HepG2 (cell line): ENCODE results near the gene NPAS2. TPM values are rescaled to one million over a fixed set of nuclear protein-coding genes. Genes with fewer than 3 reads are reported as not detected.

Experiments
- ATAC-seq: fragments of 200-7000 bp; cut with Tn5 transposase; 3 replicates; pipeline ENCODE4 v1.9.1; 2020; ENCODE audit warnings: mild to moderate bottlenecking, moderate library complexity
- BruUV-seq: library from RNA; stranded (reverse); fragments of 400-500 nt; replicated peaks from 2 replicates; lab custom pipeline; 2021; lab: Mats Ljungman, UMichigan
- CTCF ChIA-PET: fragments of 300-600 bp; formaldehyde crosslinking; extraction: SDS; loops from one replicate; lab custom pipeline; 2021; ENCODE audit warnings: low total read pairs, inconsistent platforms, low intra/inter-chr PET ratio; lab: Yijun Ruan, JAX
- POLR2A ChIA-PET: fragments of 350-600 bp; sonication (Branson Sonifier 250); formaldehyde crosslinking; loops from one replicate; lab custom pipeline; 2020; ENCODE audit warnings: antibody characterized with exemption, inconsistent platforms; lab: Yijun Ruan, JAX
- DNase-seq: peaks from one replicate; pipeline ENCODE4 v3.0.0-alpha.2; 2015; ENCODE audit warnings: low spot score
- FAIRE-seq: peaks from 3 replicates; lab custom pipeline; 2011; peaks lifted over from hg19 to GRCh38; lab: Jason Lieb, UNC
- H2AFZ ChIP-seq: one replicate; pipeline ENCODE4 v1.6.1; 2011; ENCODE audit warnings: low read length, inconsistent platforms
- H3K27ac ChIP-seq: fragments of 300-600 bp; 3 replicates; pipeline ENCODE4 v1.8.0; 2011; ENCODE audit warnings: mixed run types, mild to moderate bottlenecking, mixed read lengths, low read length, inconsistent platforms; ENCODE audit not compliant: insufficient read depth; ENCODE audit errors: extremely low read length
- H3K27me3 ChIP-seq, 2 experiments: fragments of 200-600 bp in 1 of 2; 2 replicates in 1 of 2; 3 replicates in 1 of 2; pipeline versions ENCODE4 v1.6.0 to v1.8.0; 2011; ENCODE audit warnings: low read length in 2 of 2, mild to moderate bottlenecking in 2 of 2, moderate library complexity in 2 of 2, inconsistent platforms in 1 of 2; ENCODE audit not compliant: insufficient read depth in 2 of 2, control insufficient read depth in 1 of 2
- H3K36me3 ChIP-seq, 2 experiments: fragments of 200-600 bp in 1 of 2; replicated peaks in 1 of 2; 2 replicates in 1 of 2; 3 replicates in 1 of 2; pipeline versions ENCODE4 v1.5.1 to v1.8.0; 2011; ENCODE audit warnings: low read length in 2 of 2, inconsistent platforms in 1 of 2; ENCODE audit not compliant: insufficient read depth in 2 of 2, control insufficient read depth in 1 of 2
- H3K4me1 ChIP-seq: 2 replicates; pipeline ENCODE4 v1.5.1; 2012; ENCODE audit warnings: low read length, inconsistent platforms; ENCODE audit not compliant: insufficient read depth
- H3K4me2 ChIP-seq: 2 replicates; pipeline ENCODE4 v1.6.0; 2011; ENCODE audit warnings: low read depth, low read length, inconsistent platforms
- H3K4me3 ChIP-seq, 3 experiments: fragments of 200-600 bp in 1 of 3; sonication (generic), shearing (Covaris generic) in 1 of 3; replicated peaks in 1 of 3; 2 replicates each; pipeline ENCODE4 v1.5.1; 2011 to 2016; ENCODE audit warnings: low read length in 3 of 3, inconsistent platforms in 2 of 3, low read depth in 2 of 3, mild to moderate bottlenecking in 2 of 3, control low read depth in 1 of 3, mixed read lengths in 1 of 3; ENCODE audit not compliant: insufficient read depth in 1 of 3
- H3K79me2 ChIP-seq: one replicate; pipeline ENCODE4 v1.6.1; 2011; ENCODE audit warnings: low read length, inconsistent platforms; ENCODE audit not compliant: insufficient read depth
- H3K9ac ChIP-seq: 2 replicates; pipeline ENCODE4 v1.6.0; 2011; ENCODE audit warnings: mild to moderate bottlenecking, low read depth, low read length, inconsistent platforms; ENCODE audit not compliant: insufficient read depth
- H3K9me3 ChIP-seq: 2 replicates; pipeline ENCODE4 v1.5.1; 2012; ENCODE audit warnings: mild to moderate bottlenecking, low read length
- H4K20me1 ChIP-seq: 2 replicates; pipeline ENCODE4 v1.6.0; 2011; ENCODE audit warnings: inconsistent platforms, mild to moderate bottlenecking, low read length, moderate library complexity; ENCODE audit not compliant: insufficient read depth
- AHR ChIP-seq: IDR thresholded peaks from 2 replicates; pipeline ENCODE4 v1.6.1; 2018; ENCODE audit warnings: missing genetic modification reagents, missing compliant biosample characterization
- PHF21A ChIP-seq: sonication (generic); formaldehyde crosslinking; IDR thresholded peaks from 2 replicates; pipeline ENCODE4 v1.5.0; 2020; ENCODE audit warnings: mild to moderate bottlenecking, missing genetic modification reagents
- POLR2A ChIP-seq, 2 experiments: IDR thresholded peaks; 2 replicates each; pipeline ENCODE4 v1.6.1; 2011; ENCODE audit warnings: low read depth in 2 of 2, low read length in 2 of 2, mild to moderate bottlenecking in 1 of 2, moderate library complexity in 1 of 2; ENCODE audit not compliant: insufficient read depth in 1 of 2
- TGIF2 ChIP-seq: IDR thresholded peaks from 2 replicates; pipeline ENCODE4 v1.6.1; 2016; ENCODE audit warnings: control low read depth, missing compliant biosample characterization
- WGBS: methylation state at CpG from one replicate; pipeline ENCODE4 v1.1.6; 2017; ENCODE audit warnings: low lambda C conversion rate; 5-methylcytosine and 5-hydroxymethylcytosine counted together
- in situ Hi-C: cut with HindIII; loops from 2 replicates; pipeline ENCODE4 v1.10.0; 2017; ENCODE audit warnings: low pct_unique_long_range_greater_than_20kb; ENCODE audit not compliant: extremely low pct_ligation_motif_present
- intact Hi-C: fragments of 100-400 bp; cut with micrococcal nuclease; formaldehyde crosslinking; loops from one replicate; pipeline ENCODE4 v1.10.0; 2022; ENCODE audit not compliant: unreplicated experiment
- polyA plus RNA-seq, 8 experiments: library from polyadenylated mRNA; depleted of rRNA in 3 of 8; stranded (reverse) in 7 of 8; unstranded in 1 of 8; fragments of >200 nt; fragmentation: Illumina TruSeq in 4 of 8; extraction: Trizol in 4 of 8; gene quantifications; 2 replicates each; pipeline versions ENCODE4 v1.2.1 to v1.2.3, GENCODE V29; 2011 to 2016; ENCODE audit warnings: low read depth in 4 of 8, missing spikeins in 1 of 8, mixed read lengths in 1 of 8; ENCODE audit not compliant: insufficient read depth in 1 of 8
- total RNA-seq, 5 experiments: library from RNA; depleted of rRNA; stranded (reverse); fragments of >200 nt; fragmentation: Illumina TruSeq; extraction: Trizol; gene quantifications; 2 replicates each; pipeline ENCODE4 v1.2.3, GENCODE V29; 2016; ENCODE audit warnings: low read depth in 1 of 5
- TF ChIP-seq, protein P1 (sequence below): sonication (generic); formaldehyde crosslinking; IDR thresholded peaks from 2 replicates; pipeline ENCODE4 v1.4.0; 2020; ENCODE audit warnings: mild to moderate bottlenecking, missing genetic modification reagents
- TF ChIP-seq, protein P2 (sequence below): IDR thresholded peaks from 2 replicates; pipeline ENCODE4 v1.6.1; 2016
- TF ChIP-seq, protein P3 (sequence below), 2 experiments: IDR thresholded peaks; 2 replicates each; pipeline ENCODE4 v1.6.1; 2011 to 2012; ENCODE audit warnings: low read length in 2 of 2, borderline replicate concordance in 1 of 2, low read depth in 1 of 2, mild to moderate bottlenecking in 1 of 2, moderate library complexity in 1 of 2

Gene NPAS2
- total and polyA plus RNA-seq, 2 of the 13 experiments (the other 11 are each of a cell fraction or from before 2014, with no cell fraction given): 14.8 to 37.5 TPM

DNA sequence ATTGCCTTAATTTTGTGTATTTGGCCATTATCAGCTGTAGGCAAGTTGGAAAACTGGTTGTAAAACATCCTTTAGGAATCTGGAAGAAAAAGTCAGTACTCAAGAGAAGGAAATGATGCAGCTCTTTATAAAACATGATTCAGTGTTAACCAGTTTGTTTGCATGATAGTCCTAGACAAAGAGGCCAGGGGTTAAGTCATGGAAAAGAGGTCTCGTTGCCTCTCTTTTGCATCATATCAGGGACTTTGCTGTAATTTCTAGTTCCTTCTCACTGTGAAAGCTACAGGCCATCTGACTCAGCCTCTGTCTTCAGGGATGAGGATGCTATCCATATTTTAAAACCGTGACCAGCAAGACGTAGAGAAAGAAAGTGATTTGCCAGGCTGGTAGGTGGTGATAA lies 38.0 kb downstream of the NPAS2 start:
- Histone ChIP-seq H3K79me2 (peaks cover 81% of the 10 kb centered on the region), H3K36me3 (0 out of 5 replicates have a peak, but pooled peaks cover 0 to 5% of the 10 kb centered on the region in 2 experiments), H2AFZ (no peak overlapping the region), H4K20me1 (peaks cover 9% of the 10 kb centered on the region; the same call in 1 of the 2 replicates), H3K4me2 (no peak overlapping the region), H3K9ac (no peak overlapping the region), H3K27ac (no peak overlapping the region), H3K27me3 (no peaks in the 10 kb centered on the region), H3K9me3 (no peaks in the 10 kb centered on the region), H3K4me1 (peaks cover 43% of the 10 kb centered on the region), H3K4me3 (no peak overlapping the region)
- CTCF ChIA-PET: no interaction called here
- FAIRE-seq: no peak
- in situ Hi-C loops: no loop called here
- intact Hi-C loops: no loop called here
- no TSS peak for BruUV-seq
- 96% methylated on average over 3 of the region's 3 CpGs for WGBS
- no peak for ATAC-seq
- DNase-seq: no peak
- POLR2A ChIA-PET: no interaction called here
- no peak for TF ChIP-seq AHR (CRISPR knock-in tag)
- TF ChIP-seq, protein P1, sequence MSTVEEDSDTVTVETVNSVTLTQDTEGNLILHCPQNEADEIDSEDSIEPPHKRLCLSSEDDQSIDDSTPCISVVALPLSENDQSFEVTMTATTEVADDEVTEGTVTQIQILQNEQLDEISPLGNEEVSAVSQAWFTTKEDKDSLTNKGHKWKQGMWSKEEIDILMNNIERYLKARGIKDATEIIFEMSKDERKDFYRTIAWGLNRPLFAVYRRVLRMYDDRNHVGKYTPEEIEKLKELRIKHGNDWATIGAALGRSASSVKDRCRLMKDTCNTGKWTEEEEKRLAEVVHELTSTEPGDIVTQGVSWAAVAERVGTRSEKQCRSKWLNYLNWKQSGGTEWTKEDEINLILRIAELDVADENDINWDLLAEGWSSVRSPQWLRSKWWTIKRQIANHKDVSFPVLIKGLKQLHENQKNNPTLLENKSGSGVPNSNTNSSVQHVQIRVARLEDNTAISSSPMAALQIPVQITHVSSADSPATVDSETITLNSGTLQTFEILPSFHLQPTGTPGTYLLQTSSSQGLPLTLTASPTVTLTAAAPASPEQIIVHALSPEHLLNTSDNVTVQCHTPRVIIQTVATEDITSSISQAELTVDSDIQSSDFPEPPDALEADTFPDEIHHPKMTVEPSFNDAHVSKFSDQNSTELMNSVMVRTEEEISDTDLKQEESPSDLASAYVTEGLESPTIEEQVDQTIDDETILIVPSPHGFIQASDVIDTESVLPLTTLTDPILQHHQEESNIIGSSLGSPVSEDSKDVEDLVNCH (CRISPR knock-in tag): no peak
- TF ChIP-seq POLR2A (IDR thresholded peaks at IDR 0.05; ENCODE audit: insufficient read depth in 1 of 2, low read depth in 2 of 2, low read length in 2 of 2): no peak
- TF ChIP-seq, protein P2, sequence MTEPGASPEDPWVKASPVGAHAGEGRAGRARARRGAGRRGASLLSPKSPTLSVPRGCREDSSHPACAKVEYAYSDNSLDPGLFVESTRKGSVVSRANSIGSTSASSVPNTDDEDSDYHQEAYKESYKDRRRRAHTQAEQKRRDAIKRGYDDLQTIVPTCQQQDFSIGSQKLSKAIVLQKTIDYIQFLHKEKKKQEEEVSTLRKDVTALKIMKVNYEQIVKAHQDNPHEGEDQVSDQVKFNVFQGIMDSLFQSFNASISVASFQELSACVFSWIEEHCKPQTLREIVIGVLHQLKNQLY (CRISPR knock-in tag): no peak
- TF ChIP-seq PHF21A: no peak
- no peak for TF ChIP-seq TGIF2 (CRISPR knock-in tag)
- TF ChIP-seq, protein P3, sequence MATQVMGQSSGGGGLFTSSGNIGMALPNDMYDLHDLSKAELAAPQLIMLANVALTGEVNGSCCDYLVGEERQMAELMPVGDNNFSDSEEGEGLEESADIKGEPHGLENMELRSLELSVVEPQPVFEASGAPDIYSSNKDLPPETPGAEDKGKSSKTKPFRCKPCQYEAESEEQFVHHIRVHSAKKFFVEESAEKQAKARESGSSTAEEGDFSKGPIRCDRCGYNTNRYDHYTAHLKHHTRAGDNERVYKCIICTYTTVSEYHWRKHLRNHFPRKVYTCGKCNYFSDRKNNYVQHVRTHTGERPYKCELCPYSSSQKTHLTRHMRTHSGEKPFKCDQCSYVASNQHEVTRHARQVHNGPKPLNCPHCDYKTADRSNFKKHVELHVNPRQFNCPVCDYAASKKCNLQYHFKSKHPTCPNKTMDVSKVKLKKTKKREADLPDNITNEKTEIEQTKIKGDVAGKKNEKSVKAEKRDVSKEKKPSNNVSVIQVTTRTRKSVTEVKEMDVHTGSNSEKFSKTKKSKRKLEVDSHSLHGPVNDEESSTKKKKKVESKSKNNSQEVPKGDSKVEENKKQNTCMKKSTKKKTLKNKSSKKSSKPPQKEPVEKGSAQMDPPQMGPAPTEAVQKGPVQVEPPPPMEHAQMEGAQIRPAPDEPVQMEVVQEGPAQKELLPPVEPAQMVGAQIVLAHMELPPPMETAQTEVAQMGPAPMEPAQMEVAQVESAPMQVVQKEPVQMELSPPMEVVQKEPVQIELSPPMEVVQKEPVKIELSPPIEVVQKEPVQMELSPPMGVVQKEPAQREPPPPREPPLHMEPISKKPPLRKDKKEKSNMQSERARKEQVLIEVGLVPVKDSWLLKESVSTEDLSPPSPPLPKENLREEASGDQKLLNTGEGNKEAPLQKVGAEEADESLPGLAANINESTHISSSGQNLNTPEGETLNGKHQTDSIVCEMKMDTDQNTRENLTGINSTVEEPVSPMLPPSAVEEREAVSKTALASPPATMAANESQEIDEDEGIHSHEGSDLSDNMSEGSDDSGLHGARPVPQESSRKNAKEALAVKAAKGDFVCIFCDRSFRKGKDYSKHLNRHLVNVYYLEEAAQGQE (IDR thresholded peaks at IDR 0.05; ENCODE audit: borderline replicate concordance in 1 of 2, low read depth in 1 of 2, low read length in 2 of 2): no peak
